Measurements from ENCODE around the gene TNKS2.
"Not testable (repeated sequence)": the region's sequence is repeated elsewhere in the genome, so short reads cannot be mapped to it uniquely, and the experiment has no call there.

GRCh38 chr10:91749592-91749991 lies 48.6 kb upstream of the TNKS2 start:
- TF ChIP-seq CTCF, POLR2A (IDR thresholded peaks at IDR 0.05): not testable (repeated sequence)

All from Peyer's patch (tissue), 4 donors.